Measurements from ENCODE around the gene NDEL1.

DNA sequence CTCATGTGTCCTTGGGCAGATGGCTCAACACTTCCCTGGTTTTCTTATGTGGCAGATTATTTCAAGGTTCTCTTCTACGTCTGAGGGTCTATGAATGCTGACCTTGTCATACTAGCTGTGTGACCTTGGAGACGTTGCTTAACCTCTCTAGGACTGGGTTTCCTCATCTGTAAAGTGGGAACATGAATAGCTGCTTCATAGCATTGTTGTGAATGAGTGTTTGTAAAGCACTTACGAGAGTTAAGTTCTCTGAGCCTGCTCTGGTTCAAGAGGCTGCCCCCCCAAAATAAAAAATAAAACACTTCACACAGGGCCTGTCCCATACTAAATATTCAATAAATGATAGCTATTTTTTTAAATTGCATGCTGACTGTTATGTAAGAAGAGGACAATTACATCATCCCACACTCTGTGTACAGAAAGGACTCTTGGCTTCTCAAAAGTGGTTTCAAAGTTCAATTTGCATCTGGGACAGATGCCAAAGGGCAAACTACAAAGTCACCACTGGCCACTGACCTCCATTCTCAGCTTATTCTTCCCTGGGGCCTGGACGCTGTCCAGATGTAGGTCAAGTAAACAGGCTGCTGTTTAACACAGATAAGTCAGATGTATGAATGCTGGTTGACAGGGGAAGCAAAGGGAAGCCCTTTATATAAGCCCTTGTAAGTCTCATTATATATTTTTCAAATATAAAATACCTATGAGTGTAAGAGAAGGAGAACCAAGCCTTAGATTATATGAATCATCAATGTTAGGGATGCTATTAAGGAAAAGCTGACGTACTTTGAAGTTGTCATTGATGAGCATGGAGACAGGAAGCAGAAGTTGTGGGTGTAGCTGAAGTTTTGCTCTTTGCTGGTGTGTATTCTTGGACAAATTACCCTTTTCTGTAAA lies 15.4 kb upstream of the NDEL1 start:
- TF ChIP-seq, protein P1, sequence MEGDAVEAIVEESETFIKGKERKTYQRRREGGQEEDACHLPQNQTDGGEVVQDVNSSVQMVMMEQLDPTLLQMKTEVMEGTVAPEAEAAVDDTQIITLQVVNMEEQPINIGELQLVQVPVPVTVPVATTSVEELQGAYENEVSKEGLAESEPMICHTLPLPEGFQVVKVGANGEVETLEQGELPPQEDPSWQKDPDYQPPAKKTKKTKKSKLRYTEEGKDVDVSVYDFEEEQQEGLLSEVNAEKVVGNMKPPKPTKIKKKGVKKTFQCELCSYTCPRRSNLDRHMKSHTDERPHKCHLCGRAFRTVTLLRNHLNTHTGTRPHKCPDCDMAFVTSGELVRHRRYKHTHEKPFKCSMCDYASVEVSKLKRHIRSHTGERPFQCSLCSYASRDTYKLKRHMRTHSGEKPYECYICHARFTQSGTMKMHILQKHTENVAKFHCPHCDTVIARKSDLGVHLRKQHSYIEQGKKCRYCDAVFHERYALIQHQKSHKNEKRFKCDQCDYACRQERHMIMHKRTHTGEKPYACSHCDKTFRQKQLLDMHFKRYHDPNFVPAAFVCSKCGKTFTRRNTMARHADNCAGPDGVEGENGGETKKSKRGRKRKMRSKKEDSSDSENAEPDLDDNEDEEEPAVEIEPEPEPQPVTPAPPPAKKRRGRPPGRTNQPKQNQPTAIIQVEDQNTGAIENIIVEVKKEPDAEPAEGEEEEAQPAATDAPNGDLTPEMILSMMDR (IDR thresholded peaks at IDR 0.05) = no peak
- TF ChIP-seq POLR2A (IDR thresholded peaks at IDR 0.05) = no peak
